ENCODE results near the gene NEK5. TPM values are rescaled to one million over a fixed set of nuclear protein-coding genes. Genes with fewer than 3 reads are reported as not detected.

Gene NEK5
- total and polyA plus RNA-seq, 2 of the 8 experiments (the other 6 are each of a cell fraction or from before 2014, with no cell fraction given): 0.12 to 0.35 TPM

GRCh38 chr13:52158629-52159158 lies 29.8 kb upstream of the NEK5 start:
- H3K23me2 ChIP-seq (ENCODE audit: low read depth, low read length): no peaks in the 10 kb centered on the region; the same call in 1 of the 2 replicates
- H3K14ac ChIP-seq (ENCODE audit: insufficient read length): no peak overlapping the region
- H4K8ac ChIP-seq (ENCODE audit: extremely low read depth, insufficient read depth, low read length): peak overlapping the region; percentile 72
- no peak overlapping the region for H3K27ac ChIP-seq (ENCODE audit: low read depth, low read length)
- no peak overlapping the region for H2BK12ac ChIP-seq (ENCODE audit: low read depth, low read length)
- H3K79me2 ChIP-seq (ENCODE audit: control insufficient read depth in 1 of 2, insufficient read depth in 2 of 2, low read length in 2 of 2): no peaks in the 10 kb centered on the region
- no peak overlapping the region for H3K56ac ChIP-seq (replicated peaks; ENCODE audit: insufficient read length, low read depth, low read length)
- H3K4me2 ChIP-seq (ENCODE audit: insufficient read depth in 1 of 2, low read depth in 2 of 2, low read length in 2 of 2): peak overlapping the region; percentile 71 to 80
- H3K4me3 ChIP-seq (ENCODE audit: extremely low read depth in 1 of 4, insufficient read depth in 2 of 4, low read depth in 3 of 4, low read length in 4 of 4): peak overlapping the region; percentile 69 to 91 (median 77)
- ChIA-PET POLR2A (ENCODE audit: partially characterized antibody) (no interaction called here), CTCF (ENCODE audit: partially characterized antibody) (no interaction called here)
- peaks cover 2 to 8% (median 7%) of the 10 kb centered on the region in 4 experiments for H3K27me3 ChIP-seq (replicated peaks in 1 of 4; ENCODE audit: control insufficient read depth in 3 of 4, extremely low read depth in 1 of 4, insufficient read depth in 3 of 4, low read length in 3 of 4)
- no peak overlapping the region for H2BK15ac ChIP-seq (ENCODE audit: low read length)
- no peak overlapping the region for H3K23ac ChIP-seq (ENCODE audit: insufficient read length)
- H4K5ac ChIP-seq (ENCODE audit: insufficient read length, low read depth, low read length): no peak overlapping the region
- no peak overlapping the region for H3K4ac ChIP-seq (replicated peaks; ENCODE audit: insufficient read length, low read depth, low read length)
- no peak overlapping the region for H4K91ac ChIP-seq (replicated peaks; ENCODE audit: insufficient read length, low read length)
- no peak for FAIRE-seq
- H4K20me1 ChIP-seq (replicated peaks in 1 of 2; ENCODE audit: control insufficient read depth in 1 of 2, insufficient read depth in 2 of 2, low read length in 2 of 2): no peaks in the 10 kb centered on the region
- H3K9me3 ChIP-seq (ENCODE audit: insufficient read depth in 2 of 2, low read depth in 1 of 2, low read length in 1 of 2): peaks cover 0 to 4% of the 10 kb centered on the region in 2 experiments; a peak in 1 of 4 replicates
- H2AFZ ChIP-seq (ENCODE audit: low read length): peak overlapping the region; percentile 86
- no peaks in the 10 kb centered on the region for H3K79me1 ChIP-seq (ENCODE audit: low read depth, low read length)
- no peak overlapping the region for H2BK5ac ChIP-seq (ENCODE audit: low read depth, low read length)
- H2BK120ac ChIP-seq (replicated peaks; ENCODE audit: low read depth, low read length): no peak overlapping the region
- H2AK5ac ChIP-seq (ENCODE audit: low read depth, low read length): no peak overlapping the region
- WGBS, 2 experiments (ENCODE audit: extremely low coverage in 1 of 2, insufficient coverage in 1 of 2, insufficient read length in 1 of 2, insufficient replicate concordance in 2 of 2, low coverage in 1 of 2, low lambda C conversion rate in 2 of 2, missing lambda C conversion rate in 1 of 2): 23% methylated on average over 17 of the region's 17 CpGs; no CpG with 5 or more reads in 1 of the 2 experiments
- no peak overlapping the region for H2BK20ac ChIP-seq (ENCODE audit: low read length)
- no peak overlapping the region for H3K18ac ChIP-seq (ENCODE audit: extremely low read depth, low read length)
- no peaks in the 10 kb centered on the region for H3K36me3 ChIP-seq (ENCODE audit: control insufficient read depth in 2 of 4, insufficient read depth in 4 of 4, low read length in 3 of 4)
- H3K4me1 ChIP-seq (replicated peaks in 1 of 4; ENCODE audit: control insufficient read depth in 3 of 4, insufficient read depth in 4 of 4, low read length in 3 of 4): peaks cover 2 to 4% (median 2%) of the 10 kb centered on the region in 4 experiments; a peak in 4 of 7 replicates
- H3K9ac ChIP-seq (replicated peaks in 1 of 4; ENCODE audit: extremely low read depth in 1 of 4, low read depth in 3 of 4, low read length in 3 of 4): peak overlapping the region in 3 of 4 experiments; percentile 49 to 65 (median 57); a peak in 4 of 7 replicates
- no peak for DNase-seq (ENCODE audit: low read depth in 1 of 2, low spot score in 2 of 2)
- TF ChIP-seq MAFK (IDR thresholded peaks at IDR 0.05; ENCODE audit: low read depth, low read length): no peak
- no peak for TF ChIP-seq TAF1 (IDR thresholded peaks at IDR 0.05; ENCODE audit: low read depth, low read length)
- no peak for TF ChIP-seq SUZ12 (IDR thresholded peaks at IDR 0.05; ENCODE audit: low read length)
- no peak for TF ChIP-seq CHD1 (IDR thresholded peaks at IDR 0.05; ENCODE audit: low read depth, low read length)
- TF ChIP-seq EZH2 (IDR thresholded peaks at IDR 0.05; ENCODE audit: low read depth, low read length, severe bottlenecking): no peak
- no peak for TF ChIP-seq SP4 (IDR thresholded peaks at IDR 0.05; ENCODE audit: low read length)
- TF ChIP-seq EGR1 (IDR thresholded peaks at IDR 0.05; ENCODE audit: borderline replicate concordance, low read depth, low read length): no peak
- TF ChIP-seq SIRT6 (IDR thresholded peaks at IDR 0.05; ENCODE audit: low read length): no peak
- TF ChIP-seq SAP30 (IDR thresholded peaks at IDR 0.05; ENCODE audit: insufficient read depth, insufficient replicate concordance, low read length): no peak
- no peak for TF ChIP-seq SRF (IDR thresholded peaks at IDR 0.05; ENCODE audit: low read depth, low read length)
- no peak for TF ChIP-seq CBX8 (IDR thresholded peaks at IDR 0.05; ENCODE audit: borderline replicate concordance, low read depth, low read length)
- no peak for TF ChIP-seq YY1 (IDR thresholded peaks at IDR 0.05; ENCODE audit: low read depth, low read length)
- no peak for TF ChIP-seq ZNF274 (IDR thresholded peaks at IDR 0.05; ENCODE audit: borderline replicate concordance, extremely low read depth, low read length)
- TF ChIP-seq BCL11A (IDR thresholded peaks at IDR 0.05; ENCODE audit: low read depth in 2 of 2, low read length in 2 of 2): no peak
- no peak for TF ChIP-seq JUN (IDR thresholded peaks at IDR 0.05; ENCODE audit: low read depth, low read length)

Measured in H1 (cell line).